ENCODE measurements around the gene PSEN1.

GRCh38 chr14:73223049-73223448 lies 86.7 kb downstream of the PSEN1 start:
- TF ChIP-seq CTCF (conservative IDR thresholded peaks at IDR 0.05; ENCODE audit: low read depth in 2 of 2) (peak in 1 of 2 experiments; percentile 26; a peak in 1 of 4 replicates), EZH2phosphoT487 (IDR thresholded peaks at IDR 0.05; ENCODE audit: unreplicated experiment) (no peak), REST (IDR thresholded peaks at IDR 0.05; ENCODE audit: unreplicated experiment) (no peak), EZH2 (IDR thresholded peaks at IDR 0.05; ENCODE audit: low read depth, unreplicated experiment) (no peak), STAT1 (IDR thresholded peaks at IDR 0.05; ENCODE audit: unreplicated experiment) (no peak), POLR2AphosphoS5 (IDR thresholded peaks at IDR 0.05; ENCODE audit: low read depth) (no peak), CREB1 (CRISPR knock-in tag; IDR thresholded peaks at IDR 0.05; ENCODE audit: low read depth) (no peak), ZNF114 (CRISPR knock-in tag; IDR thresholded peaks at IDR 0.05) (no peak)
